ENCODE measurements around the gene GABRB2. TPM values are rescaled to one million over a fixed set of nuclear protein-coding genes. Genes with fewer than 3 reads are reported as not detected.
A peak's percentile ranks its signal among the peaks of the same experiment; 100 is the strongest.
"Not testable (repeated sequence)": the region's sequence is repeated elsewhere in the genome, so short reads cannot be mapped to it uniquely, and the experiment has no call there.

GABRB2 gene
- total RNA-seq = 0.64 and 1.9 TPM in 2 replicates
- 0.01 TPM for polyA plus RNA-seq (2012)

GRCh38 chr5:161546470-161547301 lies at the start of gene GABRB2:
TSS of gene GABRB2 (minus strand) at chr5:161546725. CDS start at chr5:161546643, 82 bp downstream.
- DNase-seq (ENCODE audit: low read depth) = peak; percentile 70

GRCh38 chr5:161585798-161586197 lies 39.3 kb upstream of the GABRB2 start:
- DNase-seq (ENCODE audit: low read depth) = no peak

GRCh38 chr5:161580621-161581020 lies 34.1 kb upstream of the GABRB2 start:
- no peak for DNase-seq (ENCODE audit: low read depth)

- DNase-seq (ENCODE audit: low read depth) = no peak
Measured at GRCh38 chr5:161572914-161573313, 26.4 kb upstream of the GABRB2 start.

GRCh38 chr5:161566081-161566480 lies 19.6 kb upstream of the GABRB2 start:
- no peak for DNase-seq (ENCODE audit: low read depth)

GRCh38 chr5:161562446-161562845 lies 15.9 kb upstream of the GABRB2 start:
- DNase-seq (ENCODE audit: low read depth) = no peak

- peak; percentile 12 for DNase-seq (ENCODE audit: low read depth)
Measured at GRCh38 chr5:161549106-161549505, 2.6 kb upstream of the GABRB2 start.

GRCh38 chr5:161548487-161549094 lies 2.1 kb upstream of the GABRB2 start:
- peak; percentile 3 for DNase-seq (ENCODE audit: low read depth)

GRCh38 chr5:161547738-161548486 lies 1.4 kb upstream of the GABRB2 start:
- DNase-seq (ENCODE audit: low read depth) = peak; percentile 4

GRCh38 chr5:161547406-161547737 lies 847 bp upstream of the GABRB2 start:
- DNase-seq (ENCODE audit: low read depth) = peak; percentile 5

- no peak for DNase-seq (ENCODE audit: low read depth)
Measured at GRCh38 chr5:161546095-161546469, 443 bp downstream of the GABRB2 start.

GRCh38 chr5:161545344-161546094 lies 1.0 kb downstream of the GABRB2 start:
- no peak for DNase-seq (ENCODE audit: low read depth)

- peak; percentile 72 for DNase-seq (ENCODE audit: low read depth)
Measured at GRCh38 chr5:161544350-161544765, 2.2 kb downstream of the GABRB2 start.

GRCh38 chr5:161539016-161539415 lies 7.5 kb downstream of the GABRB2 start:
- no peak for DNase-seq (ENCODE audit: low read depth)

- DNase-seq (ENCODE audit: low read depth) = peak; percentile 3
Measured at GRCh38 chr5:161535762-161536161, 10.8 kb downstream of the GABRB2 start.

GRCh38 chr5:161530700-161531099 lies 15.8 kb downstream of the GABRB2 start:
- DNase-seq (ENCODE audit: low read depth) = no peak

GRCh38 chr5:161513942-161514341 lies 32.6 kb downstream of the GABRB2 start:
- DNase-seq (ENCODE audit: low read depth) = no peak

GRCh38 chr5:161507591-161507990 lies 38.9 kb downstream of the GABRB2 start:
- peak; percentile 22 for DNase-seq (ENCODE audit: low read depth)

- DNase-seq (ENCODE audit: low read depth) = not testable (repeated sequence)
Measured at GRCh38 chr5:161505160-161505559, 41.4 kb downstream of the GABRB2 start.

GRCh38 chr5:161498531-161498930 lies 48.0 kb downstream of the GABRB2 start:
- peak; percentile 37 for DNase-seq (ENCODE audit: low read depth)

GRCh38 chr5:161483721-161484120 lies 62.8 kb downstream of the GABRB2 start:
- no peak for DNase-seq (ENCODE audit: low read depth)
